Endothelial cell (in vitro differentiated cells): Measurements from ENCODE around the gene ZNF518A. TPM values are rescaled to one million over a fixed set of nuclear protein-coding genes. Genes with fewer than 3 reads are reported as not detected.

Experiments used
- DNase-seq: peaks from one replicate; pipeline ENCODE4 v3.0.0; 2021; ENCODE audit warnings: low spot score
- H3K27ac Mint-ChIP-seq: one replicate; pipeline ENCODE4 v1.8.0; 2021; ENCODE audit warnings: mixed read lengths, inconsistent platforms; ENCODE audit not compliant: unreplicated experiment
- H3K27me3 Mint-ChIP-seq: one replicate; pipeline ENCODE4 v1.8.0; 2021; ENCODE audit warnings: mild to moderate bottlenecking, moderate library complexity, mixed read lengths, inconsistent platforms; ENCODE audit not compliant: unreplicated experiment
- H3K36me3 Mint-ChIP-seq: one replicate; pipeline ENCODE4 v1.8.0; 2021; ENCODE audit warnings: mild to moderate bottlenecking, low read depth, mixed read lengths, inconsistent platforms; ENCODE audit not compliant: unreplicated experiment
- H3K4me1 Mint-ChIP-seq: one replicate; pipeline ENCODE4 v1.8.0; 2021; ENCODE audit warnings: mild to moderate bottlenecking, mixed read lengths, inconsistent platforms; ENCODE audit not compliant: unreplicated experiment
- H3K4me3 Mint-ChIP-seq: one replicate; pipeline ENCODE4 v1.8.0; 2021; ENCODE audit warnings: mild to moderate bottlenecking, mixed read lengths, inconsistent platforms; ENCODE audit not compliant: unreplicated experiment
- H3K9me3 Mint-ChIP-seq: one replicate; pipeline ENCODE4 v1.8.0; 2021; ENCODE audit warnings: mixed read lengths, inconsistent platforms; ENCODE audit not compliant: unreplicated experiment
- CTCF ChIP-seq: fragments of 200-600 bp; sonication (generic); IDR thresholded peaks from one replicate; pipeline ENCODE4 v1.5.0; 2021; ENCODE audit warnings: antibody characterized with exemption; ENCODE audit not compliant: unreplicated experiment
- total RNA-seq: library from RNA; stranded (reverse); fragmentation: NEBNext Ultra II Directional; extraction: Animal tissue kit (Norgen Biotek cat#: 25700); gene quantifications from one replicate; pipeline ENCODE4 v1.2.1, GENCODE V29; 2021; ENCODE audit not compliant: unreplicated experiment

ZNF518A gene
- total RNA-seq, 1 donor from 2014 or later = 47.8 TPM

GRCh38 chr10:96097865-96098264 lies 32.2 kb upstream of the ZNF518A start:
- Mint-ChIP-seq H3K36me3 (no peaks in the 10 kb centered on the region), H3K4me1 (peaks cover 8% of the 10 kb centered on the region), H3K4me3 (no peak overlapping the region), H3K27me3 (no peaks in the 10 kb centered on the region), H3K9me3 (no peaks in the 10 kb centered on the region), H3K27ac (no peak overlapping the region)
- no peak for DNase-seq
- no peak for TF ChIP-seq CTCF

- no peak for TF ChIP-seq CTCF
- DNase-seq = no peak
- peaks cover 5% of the 10 kb centered on the region for H3K36me3 Mint-ChIP-seq
- no peak overlapping the region for H3K4me3 Mint-ChIP-seq
- no peak overlapping the region for H3K27ac Mint-ChIP-seq
- H3K4me1 Mint-ChIP-seq = peaks cover 5% of the 10 kb centered on the region
- H3K9me3 Mint-ChIP-seq = no peaks in the 10 kb centered on the region
- H3K27me3 Mint-ChIP-seq = no peaks in the 10 kb centered on the region
Observed at GRCh38 chr10:96107623-96108038, 22.5 kb upstream of the ZNF518A start.

- Mint-ChIP-seq H3K27me3 (no peaks in the 10 kb centered on the region), H3K36me3 (peaks cover 5% of the 10 kb centered on the region), H3K27ac (no peak overlapping the region), H3K4me3 (no peak overlapping the region), H3K9me3 (no peaks in the 10 kb centered on the region), H3K4me1 (peaks cover 7% of the 10 kb centered on the region)
- DNase-seq = no peak
- no peak for TF ChIP-seq CTCF
Observed at GRCh38 chr10:96112531-96112930, 17.6 kb upstream of the ZNF518A start.

GRCh38 chr10:96118604-96119450 lies 11.3 kb upstream of the ZNF518A start:
- TF ChIP-seq CTCF = no peak
- H3K4me3 Mint-ChIP-seq = no peak overlapping the region
- no peaks in the 10 kb centered on the region for H3K9me3 Mint-ChIP-seq
- H3K27me3 Mint-ChIP-seq = no peaks in the 10 kb centered on the region
- DNase-seq = no peak
- H3K4me1 Mint-ChIP-seq = peaks cover 31% of the 10 kb centered on the region
- no peaks in the 10 kb centered on the region for H3K36me3 Mint-ChIP-seq
- H3K27ac Mint-ChIP-seq = peak overlapping the region; percentile 30

DNA sequence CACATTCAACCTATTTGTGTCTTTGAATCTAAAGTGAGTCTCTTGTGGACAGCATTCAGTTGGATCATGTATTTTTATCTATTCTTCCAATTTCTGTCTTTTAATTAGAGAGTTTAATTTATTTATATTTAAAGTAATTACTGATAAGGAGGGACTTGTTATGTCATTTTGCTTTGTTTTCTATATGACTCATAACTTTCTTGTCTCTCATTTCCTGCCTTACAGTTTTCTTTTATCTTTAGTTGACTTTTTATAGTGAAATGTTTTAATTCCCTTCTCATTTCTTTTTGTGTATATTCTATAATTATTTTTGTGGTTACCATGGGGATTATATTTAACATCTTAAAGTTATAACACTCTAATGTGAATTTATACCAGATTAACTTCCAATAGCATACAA lies 7.3 kb upstream of the ZNF518A start:
- TF ChIP-seq CTCF = no peak
- H3K9me3 Mint-ChIP-seq = no peaks in the 10 kb centered on the region
- H3K27ac Mint-ChIP-seq = no peak overlapping the region
- H3K4me1 Mint-ChIP-seq = peaks cover 48% of the 10 kb centered on the region
- no peaks in the 10 kb centered on the region for H3K36me3 Mint-ChIP-seq
- no peak for DNase-seq
- no peak overlapping the region for H3K4me3 Mint-ChIP-seq
- peaks cover 2% of the 10 kb centered on the region for H3K27me3 Mint-ChIP-seq
